Neural cell (in vitro differentiated cells): ENCODE data around the gene PHLDB1.

Experiments used
- EP300 ChIP-seq: fragments of 450-650 bp; conservative IDR thresholded peaks from 2 replicates; pipeline ENCODE4 v1.6.1; 2014; ENCODE audit warnings: antibody characterized with exemption, mild to moderate bottlenecking, moderate library complexity; ENCODE audit not compliant: poor library complexity, severe bottlenecking
- EZH2 ChIP-seq: fragments of 200-600, 300-800 bp; shearing (Covaris generic), sonication (generic); IDR thresholded peaks from 2 replicates; pipeline ENCODE4 v1.6.1; 2014; ENCODE audit warnings: antibody characterized with exemption, low read length, borderline replicate concordance, mild to moderate bottlenecking; ENCODE audit not compliant: insufficient read depth, poor library complexity, severe bottlenecking
- MXI1 ChIP-seq: fragments of 450-650 bp; conservative IDR thresholded peaks from 2 replicates; pipeline ENCODE4 v1.6.1; 2014; ENCODE audit warnings: antibody characterized with exemption, mild to moderate bottlenecking; ENCODE audit not compliant: poor library complexity, severe bottlenecking
- POLR2AphosphoS5 ChIP-seq: IDR thresholded peaks from 2 replicates; pipeline ENCODE4 v1.6.1; 2012
- RAD21 ChIP-seq: fragments of 450-650 bp; conservative IDR thresholded peaks from 2 replicates; pipeline ENCODE4 v1.6.1; 2014; ENCODE audit warnings: antibody characterized with exemption, mild to moderate bottlenecking, moderate library complexity
- SMC3 ChIP-seq: fragments of 450-650 bp; conservative IDR thresholded peaks from 2 replicates; pipeline ENCODE4 v1.6.1; 2014; ENCODE audit warnings: antibody characterized with exemption, mild to moderate bottlenecking, moderate library complexity; ENCODE audit not compliant: poor library complexity
- TAF1 ChIP-seq: IDR thresholded peaks from 2 replicates; pipeline ENCODE4 v1.6.1; 2012; ENCODE audit warnings: low read depth
- TF ChIP-seq, protein P1 (sequence below): fragments of 450-650 bp; IDR thresholded peaks from 2 replicates; pipeline ENCODE4 v1.5.1; 2014; ENCODE audit warnings: antibody characterized with exemption, mild to moderate bottlenecking, moderate library complexity; ENCODE audit not compliant: poor library complexity, severe bottlenecking
- TF ChIP-seq, protein P2 (sequence below): IDR thresholded peaks from 2 replicates; pipeline ENCODE4 v1.6.1; 2012; ENCODE audit warnings: borderline replicate concordance

DNA sequence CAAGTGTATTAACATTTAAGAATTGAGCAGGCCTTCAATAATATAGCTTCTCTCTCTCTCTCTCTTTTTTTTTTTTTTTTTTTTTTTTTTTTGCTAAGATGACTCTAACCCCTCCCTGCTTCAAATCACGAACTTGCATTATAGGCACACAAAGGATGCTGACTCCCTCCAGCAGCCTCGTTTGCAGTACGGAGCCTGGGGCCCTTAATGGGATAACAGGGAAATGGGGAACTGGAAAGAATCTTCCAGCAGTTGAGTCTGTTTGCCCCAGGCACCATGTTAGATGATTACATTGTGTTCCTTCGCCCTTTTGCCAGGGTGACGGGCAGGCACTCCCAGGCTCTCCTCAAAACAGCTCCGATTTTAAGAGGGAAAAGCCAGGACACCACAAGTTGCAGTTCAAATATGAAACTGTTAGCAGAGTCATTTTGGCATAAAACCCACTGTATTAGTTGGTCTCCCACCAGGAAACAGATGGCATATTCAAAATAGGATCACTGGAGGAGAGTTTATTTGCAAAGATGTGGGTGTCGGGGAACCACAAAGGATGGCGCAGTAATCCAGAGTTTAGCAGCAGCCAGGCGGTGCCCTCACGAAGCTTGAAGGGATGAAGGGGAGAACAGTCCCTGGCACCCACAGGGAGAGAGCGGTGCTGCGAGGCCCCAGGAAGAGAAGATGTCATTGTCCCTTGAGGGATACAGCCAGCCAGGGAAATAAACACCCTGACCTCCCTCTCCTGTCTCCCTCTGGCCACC is 98.6 kb downstream of the PHLDB1 start:
- TF ChIP-seq POLR2AphosphoS5 (no peak), EZH2 (no peak), EP300 (no peak), MXI1 (no peak), TAF1 (no peak), SMC3 (no peak), RAD21 (no peak)
- TF ChIP-seq, protein P1, sequence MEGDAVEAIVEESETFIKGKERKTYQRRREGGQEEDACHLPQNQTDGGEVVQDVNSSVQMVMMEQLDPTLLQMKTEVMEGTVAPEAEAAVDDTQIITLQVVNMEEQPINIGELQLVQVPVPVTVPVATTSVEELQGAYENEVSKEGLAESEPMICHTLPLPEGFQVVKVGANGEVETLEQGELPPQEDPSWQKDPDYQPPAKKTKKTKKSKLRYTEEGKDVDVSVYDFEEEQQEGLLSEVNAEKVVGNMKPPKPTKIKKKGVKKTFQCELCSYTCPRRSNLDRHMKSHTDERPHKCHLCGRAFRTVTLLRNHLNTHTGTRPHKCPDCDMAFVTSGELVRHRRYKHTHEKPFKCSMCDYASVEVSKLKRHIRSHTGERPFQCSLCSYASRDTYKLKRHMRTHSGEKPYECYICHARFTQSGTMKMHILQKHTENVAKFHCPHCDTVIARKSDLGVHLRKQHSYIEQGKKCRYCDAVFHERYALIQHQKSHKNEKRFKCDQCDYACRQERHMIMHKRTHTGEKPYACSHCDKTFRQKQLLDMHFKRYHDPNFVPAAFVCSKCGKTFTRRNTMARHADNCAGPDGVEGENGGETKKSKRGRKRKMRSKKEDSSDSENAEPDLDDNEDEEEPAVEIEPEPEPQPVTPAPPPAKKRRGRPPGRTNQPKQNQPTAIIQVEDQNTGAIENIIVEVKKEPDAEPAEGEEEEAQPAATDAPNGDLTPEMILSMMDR, result no peak
- TF ChIP-seq, protein P2, sequence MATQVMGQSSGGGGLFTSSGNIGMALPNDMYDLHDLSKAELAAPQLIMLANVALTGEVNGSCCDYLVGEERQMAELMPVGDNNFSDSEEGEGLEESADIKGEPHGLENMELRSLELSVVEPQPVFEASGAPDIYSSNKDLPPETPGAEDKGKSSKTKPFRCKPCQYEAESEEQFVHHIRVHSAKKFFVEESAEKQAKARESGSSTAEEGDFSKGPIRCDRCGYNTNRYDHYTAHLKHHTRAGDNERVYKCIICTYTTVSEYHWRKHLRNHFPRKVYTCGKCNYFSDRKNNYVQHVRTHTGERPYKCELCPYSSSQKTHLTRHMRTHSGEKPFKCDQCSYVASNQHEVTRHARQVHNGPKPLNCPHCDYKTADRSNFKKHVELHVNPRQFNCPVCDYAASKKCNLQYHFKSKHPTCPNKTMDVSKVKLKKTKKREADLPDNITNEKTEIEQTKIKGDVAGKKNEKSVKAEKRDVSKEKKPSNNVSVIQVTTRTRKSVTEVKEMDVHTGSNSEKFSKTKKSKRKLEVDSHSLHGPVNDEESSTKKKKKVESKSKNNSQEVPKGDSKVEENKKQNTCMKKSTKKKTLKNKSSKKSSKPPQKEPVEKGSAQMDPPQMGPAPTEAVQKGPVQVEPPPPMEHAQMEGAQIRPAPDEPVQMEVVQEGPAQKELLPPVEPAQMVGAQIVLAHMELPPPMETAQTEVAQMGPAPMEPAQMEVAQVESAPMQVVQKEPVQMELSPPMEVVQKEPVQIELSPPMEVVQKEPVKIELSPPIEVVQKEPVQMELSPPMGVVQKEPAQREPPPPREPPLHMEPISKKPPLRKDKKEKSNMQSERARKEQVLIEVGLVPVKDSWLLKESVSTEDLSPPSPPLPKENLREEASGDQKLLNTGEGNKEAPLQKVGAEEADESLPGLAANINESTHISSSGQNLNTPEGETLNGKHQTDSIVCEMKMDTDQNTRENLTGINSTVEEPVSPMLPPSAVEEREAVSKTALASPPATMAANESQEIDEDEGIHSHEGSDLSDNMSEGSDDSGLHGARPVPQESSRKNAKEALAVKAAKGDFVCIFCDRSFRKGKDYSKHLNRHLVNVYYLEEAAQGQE, result no peak
